Ovary (tissue), 3 donors: ENCODE measurements around the gene OPCML.

ENCODE experiments used
- EP300 ChIP-seq: sonication (generic); formaldehyde crosslinking; IDR thresholded peaks from one replicate; pipeline ENCODE4 v1.6.1; 2017; ENCODE audit warnings: antibody characterized with exemption
- TF ChIP-seq, protein P1 (sequence below), 3 donors: fragments of 450-650 bp in 2 of 3; fragments of 200-600 bp in 1 of 3; IDR thresholded peaks; one replicate each; pipeline versions ENCODE4 v1.5.1 to v1.8.0; 2016 to 2022; ENCODE audit warnings: antibody characterized with exemption in 3 of 3, mild to moderate bottlenecking in 1 of 3
- donor health status: DM: no; HTN: no; CAD: no.

DNA sequence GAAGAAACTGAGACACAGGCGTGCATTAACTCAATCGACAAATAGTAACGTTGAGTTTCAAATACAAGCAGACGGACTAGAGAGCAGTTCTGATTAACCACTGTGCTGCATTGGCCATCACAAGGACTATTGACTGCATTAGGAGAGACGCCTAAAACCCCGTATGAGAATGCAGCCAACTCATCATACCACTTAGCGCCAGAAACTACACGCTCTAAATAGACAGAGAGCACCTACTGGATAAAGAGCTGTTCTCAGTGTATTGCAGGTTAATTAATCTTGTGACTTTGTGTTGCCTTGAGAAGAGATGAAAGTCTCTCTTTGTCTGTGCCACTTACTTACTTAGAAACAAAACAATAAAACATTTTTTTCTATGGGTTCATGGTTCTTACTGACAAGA lies 484.0 kb downstream of the OPCML start:
- TF ChIP-seq EP300: no peak
- TF ChIP-seq, protein P1, sequence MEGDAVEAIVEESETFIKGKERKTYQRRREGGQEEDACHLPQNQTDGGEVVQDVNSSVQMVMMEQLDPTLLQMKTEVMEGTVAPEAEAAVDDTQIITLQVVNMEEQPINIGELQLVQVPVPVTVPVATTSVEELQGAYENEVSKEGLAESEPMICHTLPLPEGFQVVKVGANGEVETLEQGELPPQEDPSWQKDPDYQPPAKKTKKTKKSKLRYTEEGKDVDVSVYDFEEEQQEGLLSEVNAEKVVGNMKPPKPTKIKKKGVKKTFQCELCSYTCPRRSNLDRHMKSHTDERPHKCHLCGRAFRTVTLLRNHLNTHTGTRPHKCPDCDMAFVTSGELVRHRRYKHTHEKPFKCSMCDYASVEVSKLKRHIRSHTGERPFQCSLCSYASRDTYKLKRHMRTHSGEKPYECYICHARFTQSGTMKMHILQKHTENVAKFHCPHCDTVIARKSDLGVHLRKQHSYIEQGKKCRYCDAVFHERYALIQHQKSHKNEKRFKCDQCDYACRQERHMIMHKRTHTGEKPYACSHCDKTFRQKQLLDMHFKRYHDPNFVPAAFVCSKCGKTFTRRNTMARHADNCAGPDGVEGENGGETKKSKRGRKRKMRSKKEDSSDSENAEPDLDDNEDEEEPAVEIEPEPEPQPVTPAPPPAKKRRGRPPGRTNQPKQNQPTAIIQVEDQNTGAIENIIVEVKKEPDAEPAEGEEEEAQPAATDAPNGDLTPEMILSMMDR (IDR thresholded peaks at IDR 0.05): no peak
